Activated effector memory CD4-positive, alpha-beta T cell treated with anti-CD3 and anti-CD28 coated beads, Interleukin-2, amount 50 U/mL, for 16 hours (primary cell): ENCODE data around the gene AFF1.
"Not testable (repeated sequence)": the region's sequence is repeated elsewhere in the genome, so short reads cannot be mapped to it uniquely, and the experiment has no call there.

ENCODE experiments used
- DNase-seq: peaks from one replicate; pipeline ENCODE4 v3.0.0-alpha.2; 2020

Gene AFF1

DNA sequence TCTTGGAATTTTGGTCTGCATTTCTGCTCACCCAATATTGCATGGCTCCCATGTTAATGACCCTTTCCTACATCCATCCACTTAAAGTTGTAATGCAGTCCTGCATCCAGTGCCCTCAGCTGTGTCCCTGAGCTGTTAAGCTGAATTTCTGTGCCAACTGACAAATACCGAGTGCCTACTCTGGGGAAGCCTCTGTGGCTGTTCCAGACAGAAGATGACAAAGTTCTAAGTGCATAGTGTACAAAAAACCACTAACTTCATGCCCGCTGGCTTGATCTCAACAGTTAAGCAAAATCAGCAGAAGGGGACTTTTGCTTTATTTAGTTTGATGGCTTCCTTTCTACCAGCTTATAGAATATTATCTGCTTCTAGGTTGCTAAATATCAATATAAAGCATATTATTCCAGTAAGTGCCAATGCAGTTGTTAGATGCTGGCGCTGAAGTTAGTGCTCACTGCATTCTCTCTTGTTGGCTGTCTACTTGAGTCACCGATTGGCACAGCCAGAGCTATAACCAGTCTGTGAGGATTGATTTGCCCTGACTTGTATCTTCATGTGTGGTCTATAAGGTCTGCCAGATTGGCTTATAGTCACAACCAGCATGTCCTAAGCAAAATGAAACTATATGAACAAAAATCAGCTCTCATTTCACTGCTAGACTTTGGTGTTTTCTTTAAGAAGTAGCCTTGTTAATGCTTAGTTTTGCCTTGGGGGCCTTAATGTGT lies 186.7 kb downstream of the AFF1 start:
- no peak for DNase-seq

DNA sequence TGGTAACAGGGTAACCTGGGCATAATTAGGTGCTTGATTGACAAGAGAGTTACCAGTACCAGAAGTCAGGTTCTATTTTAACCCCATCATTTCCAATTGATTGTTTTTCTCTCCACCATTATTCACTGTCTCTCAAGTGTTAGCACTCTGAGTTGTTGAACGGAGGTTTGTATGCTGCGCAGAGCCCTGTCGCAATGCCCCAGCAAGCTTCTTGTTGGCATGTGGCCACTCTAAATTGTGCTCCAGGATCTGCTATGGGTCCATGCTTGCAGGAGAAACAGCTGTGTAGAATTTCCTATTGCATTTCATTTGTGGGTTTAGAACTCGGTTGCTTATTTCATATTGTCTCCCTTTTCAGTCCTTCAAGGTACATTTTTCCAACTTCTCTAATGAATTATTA lies 187.4 kb downstream of the AFF1 start:
- no peak for DNase-seq

DNA sequence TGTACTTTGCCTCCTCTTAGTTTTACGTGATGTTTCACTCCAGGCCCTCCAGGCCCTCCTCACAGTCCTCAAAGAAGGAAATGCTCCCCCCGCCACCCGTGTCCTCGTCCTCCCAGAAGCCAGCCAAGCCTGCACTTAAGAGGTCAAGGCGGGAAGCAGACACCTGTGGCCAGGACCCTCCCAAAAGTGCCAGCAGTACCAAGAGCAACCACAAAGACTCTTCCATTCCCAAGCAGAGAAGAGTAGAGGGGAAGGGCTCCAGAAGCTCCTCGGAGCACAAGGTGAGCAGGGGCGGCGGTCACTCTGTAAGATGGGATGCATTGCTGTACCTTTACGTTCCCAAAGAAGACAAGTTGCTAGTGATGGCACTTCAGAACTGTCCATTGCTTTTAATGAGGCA lies 191.2 kb downstream of the AFF1 start:
- no peak for DNase-seq

DNA sequence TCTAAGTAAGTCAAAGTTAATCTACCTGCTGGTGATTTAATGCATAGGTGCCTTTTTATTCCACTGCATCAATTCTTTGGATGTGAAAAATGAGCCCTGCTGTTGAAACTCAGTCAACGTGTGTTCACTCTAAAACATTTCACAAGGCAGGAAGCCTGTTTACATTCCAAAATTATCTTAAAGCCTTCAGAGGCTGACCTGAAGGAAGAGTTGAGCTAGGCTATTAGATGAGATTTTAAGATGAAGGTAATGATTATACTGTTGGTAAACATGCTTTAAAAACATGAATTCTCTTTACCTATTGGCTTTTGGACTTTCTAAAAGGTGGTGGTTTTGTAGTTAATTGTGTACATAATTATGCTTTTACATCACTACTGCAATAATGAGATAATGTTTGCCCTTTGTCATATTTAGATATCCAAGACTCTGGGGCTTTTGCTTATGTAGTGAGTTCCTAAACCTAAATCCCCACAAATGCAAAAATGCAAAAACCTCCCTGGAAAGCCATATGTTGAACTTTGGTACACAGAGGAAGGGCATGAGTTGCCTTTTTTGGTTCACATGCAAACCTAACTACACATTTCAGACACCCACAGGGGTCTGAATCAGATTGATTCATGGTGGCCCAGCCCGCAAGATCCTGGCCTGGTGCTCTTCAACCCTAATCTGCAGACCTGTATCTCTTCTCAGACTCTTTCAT lies 193.3 kb downstream of the AFF1 start:
- no peak for DNase-seq

DNA sequence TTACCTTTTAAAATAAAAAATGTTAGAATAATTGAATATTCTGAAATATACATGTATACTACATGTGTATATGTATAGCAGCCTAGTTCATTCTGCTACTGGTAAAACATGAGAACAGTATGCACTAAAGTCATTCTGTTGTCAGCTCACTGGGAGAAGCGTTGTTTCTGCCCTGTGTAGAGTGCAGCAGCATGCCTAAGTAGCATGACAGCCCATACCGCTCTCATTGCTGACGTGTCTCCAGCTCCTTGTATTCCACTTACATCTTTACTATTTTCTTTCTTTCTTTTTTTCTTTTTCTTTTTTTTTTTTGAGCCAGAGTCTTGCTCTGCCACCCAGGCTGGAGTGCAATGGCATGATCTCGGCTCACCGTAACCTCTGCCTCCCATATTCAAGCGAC lies 194.9 kb downstream of the AFF1 start:
- DNase-seq = no peak

DNA sequence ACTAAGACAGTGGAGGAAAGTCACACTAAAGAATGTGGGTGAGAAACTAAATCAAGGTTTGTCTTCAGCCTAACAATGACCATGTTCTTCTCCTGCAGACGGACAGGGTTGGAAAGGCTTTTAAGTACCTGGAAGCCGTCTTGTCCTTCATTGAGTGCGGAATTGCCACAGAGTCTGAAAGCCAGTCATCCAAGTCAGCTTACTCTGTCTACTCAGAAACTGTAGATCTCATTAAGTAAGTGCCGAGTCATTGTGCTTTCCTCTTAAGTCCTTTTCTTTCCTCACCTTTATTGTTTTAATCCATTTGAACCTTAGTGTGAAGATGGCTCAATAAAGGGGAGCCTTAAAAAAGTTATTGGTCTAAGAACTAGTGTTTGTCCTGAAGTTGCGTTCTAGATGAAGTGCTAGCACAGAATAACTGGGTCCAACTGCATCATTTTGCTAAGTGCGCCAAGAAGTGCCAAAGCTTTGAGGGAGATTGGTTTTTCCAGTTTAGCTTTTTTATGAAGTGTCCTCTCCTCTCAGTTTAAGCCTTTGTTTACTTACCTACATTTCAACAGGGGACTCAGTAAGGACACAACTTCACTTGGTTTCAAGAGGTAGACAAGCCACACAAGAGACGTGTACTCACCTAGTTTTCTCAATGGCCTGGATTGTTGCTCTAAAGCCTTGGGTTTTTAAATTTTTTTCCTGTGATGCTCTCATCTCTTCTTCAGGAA lies 196.3 kb downstream of the AFF1 start:
- DNase-seq = no peak

DNA sequence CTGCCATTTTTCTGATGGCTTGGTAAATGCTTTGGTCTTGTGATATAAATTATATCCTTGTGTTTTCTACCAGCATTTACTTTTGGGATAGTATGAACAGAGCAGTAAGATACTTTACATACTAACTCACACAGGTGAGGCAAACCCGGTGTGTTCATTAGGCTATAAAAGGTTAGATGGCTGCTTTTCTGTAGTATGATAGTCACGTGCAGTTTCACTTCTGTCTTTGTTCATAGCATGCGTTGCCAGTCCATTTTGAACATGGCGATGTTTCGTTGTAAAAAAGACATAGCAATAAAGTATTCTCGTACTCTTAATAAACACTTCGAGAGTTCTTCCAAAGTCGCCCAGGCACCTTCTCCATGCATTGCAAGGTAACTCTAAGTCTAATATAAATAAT lies 197.2 kb downstream of the AFF1 start:
- no peak for DNase-seq

DNA sequence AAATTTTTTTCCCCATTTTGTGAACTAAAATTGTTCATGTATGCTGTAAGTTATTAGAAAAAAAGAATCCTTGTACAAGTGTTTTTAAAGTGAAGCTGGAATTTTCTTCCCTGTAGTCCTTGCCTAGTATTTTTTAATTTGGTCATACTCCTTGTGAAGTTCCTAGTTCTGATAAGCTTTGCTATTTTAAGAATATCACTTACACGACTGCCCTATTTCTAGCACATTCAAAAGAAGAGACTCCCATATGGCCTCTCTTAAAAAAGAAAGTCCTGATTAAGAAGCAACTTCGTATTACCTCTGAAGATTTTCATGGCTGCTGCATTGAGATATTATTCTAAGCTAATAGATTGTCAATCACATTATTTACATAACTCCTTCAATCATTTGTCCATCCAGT lies 198.4 kb downstream of the AFF1 start:
- no peak for DNase-seq

DNA sequence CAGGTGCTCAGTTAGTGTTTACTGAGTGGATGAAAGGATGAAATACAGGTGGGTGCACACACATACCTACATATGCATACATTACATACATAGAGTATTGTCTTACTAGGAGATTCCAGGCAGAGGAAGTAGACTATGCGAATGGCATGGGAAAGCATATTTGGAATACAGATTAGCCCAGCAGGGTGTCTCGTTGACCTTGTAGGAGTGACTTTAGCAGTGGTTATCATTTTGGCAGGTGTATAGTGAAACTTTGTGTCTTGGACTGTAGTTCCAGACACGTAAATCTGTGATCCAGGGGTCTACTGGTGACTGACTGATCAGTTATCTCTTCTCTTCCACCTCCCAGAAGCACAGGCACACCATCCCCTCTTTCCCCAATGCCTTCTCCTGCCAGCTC lies 199.3 kb downstream of the AFF1 start:
- DNase-seq = no peak

DNA sequence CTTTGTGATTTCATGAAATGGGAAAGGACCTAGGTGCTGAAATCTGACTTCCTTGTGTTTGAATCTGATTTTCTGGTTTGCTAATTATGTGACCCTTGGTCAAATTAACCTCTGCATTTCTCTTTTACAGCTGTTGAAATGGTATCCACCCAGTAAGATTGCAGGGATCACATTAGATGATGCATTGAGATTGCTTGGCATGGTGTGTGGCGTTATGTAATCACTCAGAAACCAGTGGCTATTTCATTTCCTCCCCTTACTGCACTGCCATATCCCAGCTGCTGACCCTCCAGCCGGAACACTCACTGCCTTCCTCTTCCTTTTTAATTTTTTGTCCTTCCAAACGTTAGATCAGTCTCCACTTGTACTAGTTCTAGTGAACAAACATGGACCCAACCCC lies 206.6 kb downstream of the AFF1 start:
- DNase-seq = no peak

DNA sequence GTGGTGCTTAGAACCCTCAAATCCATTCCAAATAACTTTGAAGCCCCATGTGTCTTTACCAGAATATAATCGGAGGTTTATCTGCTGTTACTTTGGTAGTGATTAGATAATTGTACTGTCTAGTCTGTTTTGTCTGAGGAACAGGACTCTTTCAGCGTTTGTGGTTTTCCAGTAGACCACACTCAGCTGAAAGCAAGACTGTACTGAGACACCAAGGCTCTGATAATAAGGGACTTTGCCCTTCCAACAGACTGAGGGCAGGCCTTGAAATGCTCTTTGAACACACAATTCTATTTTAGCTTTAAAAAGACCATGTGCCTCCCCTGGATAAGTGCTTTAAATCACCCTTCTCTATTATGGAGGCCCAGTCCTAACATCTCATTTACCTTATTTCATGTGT lies 209.5 kb downstream of the AFF1 start:
- DNase-seq = no peak

DNA sequence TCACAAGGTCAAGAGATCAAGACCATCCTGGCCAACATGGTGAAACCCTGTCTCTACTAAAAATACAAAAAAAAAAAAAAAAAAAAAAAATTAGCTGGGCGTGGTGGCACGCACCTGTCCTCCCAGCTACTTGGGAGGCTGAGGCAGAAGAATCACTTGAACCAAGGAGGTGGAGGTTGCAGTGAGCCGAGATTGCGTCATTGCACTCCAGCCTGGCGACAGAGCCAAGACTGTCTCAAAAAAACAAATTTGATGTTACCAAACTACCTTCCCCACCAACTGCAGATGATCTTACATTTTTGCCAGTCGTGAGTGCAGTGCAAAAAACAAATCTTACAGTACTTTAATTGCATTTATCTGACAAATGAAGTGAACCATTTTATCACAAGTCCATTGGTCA lies 211.1 kb downstream of the AFF1 start:
- DNase-seq = not testable (repeated sequence)

DNA sequence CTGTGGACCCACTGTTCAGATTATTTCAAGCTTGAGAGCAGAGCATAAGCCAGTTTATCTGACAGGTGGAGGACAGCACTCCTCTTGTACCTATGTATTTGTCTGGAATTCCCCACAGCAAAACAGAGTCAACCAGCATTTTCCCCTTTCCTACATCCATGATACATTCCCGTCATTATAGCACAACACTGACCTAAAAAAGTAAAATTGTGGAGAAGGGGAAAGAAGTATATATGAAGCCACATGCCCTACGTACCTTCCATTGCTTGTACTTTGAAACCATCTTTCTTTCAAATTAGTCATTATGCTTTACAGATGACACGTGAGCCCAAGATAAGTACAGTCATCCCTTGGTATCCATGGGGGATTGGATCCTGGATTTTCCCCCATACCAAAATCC lies 212.3 kb downstream of the AFF1 start:
- DNase-seq = no peak

DNA sequence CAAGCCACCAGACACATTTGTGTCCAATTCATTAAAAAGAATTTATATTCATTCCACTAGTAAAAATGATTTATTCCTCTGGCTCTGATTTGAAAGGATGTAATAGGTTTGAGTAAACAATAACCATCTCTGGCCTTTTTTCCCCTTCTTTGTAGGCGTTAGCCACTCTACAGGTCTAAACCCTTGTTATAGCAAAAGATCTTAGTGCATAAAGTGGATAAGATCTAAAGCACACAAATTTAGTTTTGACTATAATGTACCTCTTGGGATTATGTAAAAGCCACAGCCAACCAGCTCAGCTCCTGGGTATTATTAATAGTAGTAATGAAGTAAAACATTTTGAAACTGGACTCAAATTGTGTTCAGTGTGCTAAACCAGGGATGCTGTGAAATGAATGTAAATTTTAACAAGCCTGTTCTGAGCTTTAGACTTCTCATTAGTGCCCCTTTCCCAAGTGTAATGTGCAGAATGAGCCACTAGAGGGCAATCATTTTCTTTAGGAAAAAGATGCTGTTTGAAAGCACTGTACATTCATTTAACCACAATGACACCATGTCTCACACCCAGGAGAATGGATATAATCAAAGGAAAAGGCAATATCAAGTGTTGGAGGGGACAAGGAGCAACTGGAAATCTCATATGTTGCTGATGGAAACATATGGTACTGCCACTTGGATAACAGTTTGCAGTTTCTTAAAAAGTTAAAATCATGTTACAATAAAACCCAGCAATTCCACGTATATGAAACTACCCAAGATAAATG lies 215.9 kb downstream of the AFF1 start:
- no peak for DNase-seq

DNA sequence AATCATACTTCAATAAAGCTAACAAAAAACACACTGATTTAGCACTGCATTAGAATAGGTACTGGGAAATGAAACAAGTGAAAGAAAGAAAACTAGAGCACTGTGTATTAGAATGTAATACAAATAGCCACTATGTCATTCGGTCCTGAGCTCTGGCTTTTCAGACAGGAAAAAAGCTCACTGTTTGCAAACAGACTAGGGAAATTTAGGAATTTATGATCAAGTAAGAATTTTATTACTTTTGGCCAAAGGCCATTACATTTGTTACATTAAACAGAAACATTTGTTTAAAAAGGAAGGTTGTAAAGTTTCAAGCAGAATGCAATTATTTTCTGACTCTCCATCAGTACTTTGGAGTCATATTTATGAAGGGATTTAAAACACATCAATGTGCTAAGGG lies 216.9 kb downstream of the AFF1 start:
- no peak for DNase-seq

DNA sequence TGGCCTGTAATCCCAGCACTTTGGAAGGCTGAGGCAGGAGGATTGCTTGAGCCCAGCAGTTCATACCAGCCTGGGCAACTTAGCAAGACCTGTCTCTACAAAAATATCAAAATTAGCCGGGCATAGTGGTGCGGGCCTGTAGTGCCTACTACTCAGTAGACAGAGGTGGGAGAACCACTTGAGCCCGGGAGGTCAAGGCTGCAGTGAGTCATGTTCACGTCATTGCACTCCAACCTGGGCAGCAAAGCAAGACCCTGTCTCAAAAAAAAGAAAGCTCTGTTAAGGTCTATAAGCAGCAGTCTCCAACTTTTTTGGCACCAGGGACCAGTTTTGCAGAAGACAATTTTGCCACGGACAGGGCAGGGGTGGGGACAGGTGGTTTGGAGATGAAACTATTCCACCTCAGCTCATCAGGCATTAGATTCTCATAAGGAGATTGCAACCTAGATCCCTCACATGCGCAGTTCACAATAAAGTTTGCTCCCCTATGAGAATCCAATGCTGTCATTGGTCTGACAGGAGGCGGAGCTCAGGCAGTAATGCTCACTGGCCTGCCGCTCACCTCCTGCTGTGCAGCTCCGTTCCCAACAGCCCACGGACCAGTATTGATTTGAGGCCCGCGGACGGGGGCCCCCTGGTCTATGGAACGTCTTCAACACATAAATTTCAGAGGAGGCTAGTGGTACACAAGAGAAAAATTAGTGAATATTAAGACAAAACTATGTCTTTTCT lies 217.7 kb downstream of the AFF1 start:
- DNase-seq = no peak

DNA sequence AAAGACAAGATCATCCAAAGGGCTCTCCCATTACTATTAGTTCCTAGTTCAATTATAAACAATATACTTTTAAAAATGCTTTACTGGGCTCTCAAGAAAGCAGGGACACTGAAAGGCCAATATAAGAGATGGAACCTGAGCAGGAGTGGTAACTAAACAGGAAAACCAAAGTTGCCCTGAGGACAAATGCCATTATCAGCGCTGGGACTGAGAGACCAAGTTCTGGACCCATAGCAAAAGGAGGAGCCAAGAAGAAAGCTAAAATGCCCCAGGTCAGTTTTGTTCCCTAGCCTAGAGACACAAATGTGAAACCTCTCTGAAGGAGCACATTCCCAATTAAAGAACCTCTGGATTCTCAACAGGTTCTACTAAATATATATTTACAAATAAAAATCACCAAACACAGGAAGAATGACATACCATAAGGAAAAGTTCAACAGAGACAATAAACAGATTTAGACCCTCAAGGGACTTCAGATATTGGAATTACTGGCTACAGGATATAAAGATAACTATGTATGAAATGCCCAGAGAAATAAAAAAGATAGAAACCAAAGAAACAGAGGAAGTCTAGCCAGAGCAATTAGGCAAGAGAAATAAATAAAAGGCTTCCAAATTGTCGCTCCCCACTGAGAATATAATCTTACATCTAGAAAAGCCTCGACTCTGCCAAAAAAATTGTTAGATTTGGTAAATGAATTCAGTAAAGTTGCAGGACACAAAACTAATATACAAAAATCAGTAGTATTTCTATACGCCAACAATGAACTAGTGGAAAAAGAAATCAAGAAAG lies 218.5 kb downstream of the AFF1 start:
- no peak for DNase-seq

DNA sequence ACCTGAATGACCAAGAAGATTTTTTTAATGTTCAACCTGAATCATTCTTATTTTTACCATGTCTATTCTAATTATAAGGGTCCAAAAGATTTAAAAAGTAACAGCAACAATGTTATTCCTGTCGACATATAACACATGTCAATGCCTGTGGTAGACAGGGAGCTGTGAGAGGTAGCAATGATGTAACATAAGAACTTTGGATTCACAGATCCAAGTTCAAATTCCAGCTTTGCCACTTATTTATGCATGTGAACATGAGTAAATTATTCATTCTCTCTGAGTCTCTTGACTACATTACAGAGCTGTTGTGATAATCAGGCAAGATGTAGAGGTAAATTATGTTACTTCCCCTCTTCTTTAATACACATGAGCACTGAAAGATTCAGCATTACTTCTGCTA lies 231.1 kb downstream of the AFF1 start:
- DNase-seq = no peak

DNA sequence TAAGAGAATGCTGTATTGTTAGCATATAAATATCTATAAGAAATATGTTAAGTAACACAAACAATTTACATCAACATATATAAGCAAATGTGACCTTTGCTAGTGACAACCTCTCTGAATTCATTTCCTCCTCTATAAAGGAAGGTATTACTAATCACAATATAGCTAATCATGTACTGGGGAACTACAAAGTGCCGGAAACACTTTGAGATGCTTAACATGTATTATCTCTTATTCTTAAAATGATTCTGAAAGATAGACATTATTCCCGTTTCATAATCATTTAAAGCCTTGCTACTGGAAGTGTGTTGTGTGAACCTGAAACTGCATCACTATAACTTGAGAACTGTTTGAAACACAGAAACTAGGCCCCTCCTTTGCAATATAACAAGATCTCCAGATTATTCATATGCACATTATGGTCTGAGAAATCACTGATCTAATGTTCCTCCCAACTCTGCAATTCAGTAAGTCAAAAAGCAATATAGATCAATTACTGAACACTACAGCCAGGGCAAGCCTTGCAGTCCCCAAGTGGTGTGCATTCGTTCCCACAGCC lies 231.6 kb downstream of the AFF1 start:
- no peak for DNase-seq

DNA sequence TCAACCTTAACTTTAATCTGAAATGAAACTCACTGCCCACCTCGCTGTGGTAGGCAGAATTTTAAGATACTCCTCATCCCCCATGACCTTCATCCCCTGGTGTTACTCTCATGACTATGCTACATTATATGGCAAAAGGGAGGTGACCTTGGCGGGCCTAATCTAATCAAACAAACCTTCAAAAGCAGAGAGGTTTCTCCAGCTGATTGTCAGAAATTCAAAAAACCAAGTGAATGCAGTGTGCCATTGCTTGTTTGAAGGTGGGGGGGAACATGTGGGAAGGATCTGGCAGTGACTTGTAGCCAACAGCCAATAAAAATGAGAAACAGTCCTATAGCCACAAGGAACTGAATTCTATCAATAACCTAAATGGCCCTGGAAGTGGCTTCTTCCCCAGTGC lies 237.1 kb downstream of the AFF1 start:
- DNase-seq = no peak

DNA sequence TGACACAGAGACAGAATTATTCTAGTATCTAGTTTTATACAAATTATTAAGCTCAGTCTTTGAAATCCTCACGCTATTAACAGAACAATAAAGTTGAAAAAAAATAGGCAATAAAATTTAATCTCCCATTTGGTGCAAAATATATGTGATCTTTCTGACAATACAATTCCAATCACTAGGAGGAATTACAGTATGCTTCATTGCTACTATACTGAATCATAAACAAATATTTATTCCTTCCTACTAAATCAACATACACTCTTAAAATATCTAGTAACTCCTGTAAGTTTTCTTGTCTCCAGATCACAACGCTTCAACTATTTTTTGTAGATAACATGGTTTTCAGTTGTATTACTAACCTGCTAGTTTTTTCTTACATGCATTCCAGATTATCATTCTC lies 239.9 kb downstream of the AFF1 start:
- DNase-seq = no peak

DNA sequence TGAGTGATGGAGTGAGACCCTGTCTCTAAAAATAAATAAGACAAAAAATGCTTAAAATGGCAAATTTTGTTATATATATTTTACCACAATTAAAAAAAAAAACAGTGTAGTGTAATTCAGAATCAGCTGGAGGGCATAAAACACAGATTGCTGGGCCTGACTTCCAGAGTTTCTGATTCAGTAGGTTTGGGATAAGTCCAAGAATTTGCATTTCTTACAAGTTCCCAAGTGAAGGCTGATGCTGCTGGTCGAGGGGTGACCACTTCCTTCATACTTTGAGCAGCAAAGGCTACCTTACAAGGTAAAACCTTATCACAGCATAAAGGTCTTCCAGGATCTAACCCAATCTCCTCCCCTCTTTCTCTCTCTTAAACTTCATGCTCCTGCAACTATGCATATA lies 244.9 kb downstream of the AFF1 start:
- DNase-seq = no peak
